Mesendoderm (in vitro differentiated cells): Measurements from ENCODE around the gene SERPINB7.
A peak's percentile ranks its signal among the peaks of the same experiment; 100 is the strongest.

Experiments
- DNase-seq: peaks from one replicate; pipeline ENCODE4 v3.0.0; 2013
- H2AK5ac ChIP-seq: 2 replicates; pipeline ENCODE4 v1.6.1; 2013; ENCODE audit warnings: low read length, inconsistent platforms
- H2BK120ac ChIP-seq: 2 replicates; pipeline ENCODE4 v1.6.1; 2013; ENCODE audit warnings: low read depth, mild to moderate bottlenecking, low read length, moderate library complexity, mixed read lengths
- H2BK15ac ChIP-seq: replicated peaks from 2 replicates; pipeline ENCODE4 v1.6.1; 2013; ENCODE audit warnings: low read depth, mild to moderate bottlenecking, moderate library complexity
- H2BK5ac ChIP-seq: 2 replicates; pipeline ENCODE4 v1.6.1; 2013; ENCODE audit warnings: low read length, inconsistent platforms
- H3K18ac ChIP-seq: 2 replicates; pipeline ENCODE4 v1.6.1; 2013; ENCODE audit warnings: mild to moderate bottlenecking, low read length, mixed read lengths
- H3K23ac ChIP-seq: one replicate; pipeline ENCODE4 v1.6.1; 2013; ENCODE audit warnings: low read length
- H3K27ac ChIP-seq: 2 replicates; pipeline ENCODE4 v1.5.1; 2013; ENCODE audit warnings: low read depth, mild to moderate bottlenecking, inconsistent platforms, low read length, moderate library complexity
- H3K27me3 ChIP-seq: 2 replicates; pipeline ENCODE4 v1.6.1; 2013; ENCODE audit warnings: low read length, control low read depth, mild to moderate bottlenecking, inconsistent platforms; ENCODE audit not compliant: insufficient read depth, poor library complexity
- H3K36me3 ChIP-seq: 2 replicates; pipeline ENCODE4 v1.6.1; 2013; ENCODE audit warnings: low read length, inconsistent platforms; ENCODE audit not compliant: control insufficient read depth, insufficient read depth
- H3K4ac ChIP-seq: one replicate; pipeline ENCODE4 v1.6.1; 2013; ENCODE audit warnings: low read depth, mild to moderate bottlenecking, low read length, moderate library complexity
- H3K4me1 ChIP-seq: 2 replicates; pipeline ENCODE4 v1.6.1; 2013; ENCODE audit warnings: low read depth, low read length, inconsistent platforms; ENCODE audit not compliant: control insufficient read depth
- H3K4me2 ChIP-seq: 2 replicates; pipeline ENCODE4 v1.6.1; 2013; ENCODE audit warnings: low read length
- H3K4me3 ChIP-seq: 2 replicates; pipeline ENCODE4 v1.5.1; 2013; ENCODE audit warnings: mild to moderate bottlenecking, low read length
- H3K56ac ChIP-seq: one replicate; pipeline ENCODE4 v1.6.1; 2013; ENCODE audit warnings: low read length
- H3K79me1 ChIP-seq: 2 replicates; pipeline ENCODE4 v1.6.1; 2013; ENCODE audit warnings: low read length, inconsistent platforms
- H3K79me2 ChIP-seq: 2 replicates; pipeline ENCODE4 v1.6.1; 2013; ENCODE audit warnings: mild to moderate bottlenecking, low read length; ENCODE audit not compliant: control insufficient read depth, insufficient read depth
- H3K9ac ChIP-seq: 2 replicates; pipeline ENCODE4 v1.6.1; 2013; ENCODE audit warnings: low read length, inconsistent platforms
- H4K5ac ChIP-seq: one replicate; pipeline ENCODE4 v1.6.1; 2013; ENCODE audit warnings: low read length
- H4K8ac ChIP-seq: one replicate; pipeline ENCODE4 v1.6.1; 2013; ENCODE audit warnings: low read depth, mild to moderate bottlenecking, control low read depth, low read length, moderate library complexity
- WGBS: extraction: QIAGEN DNeasy Blood & Tissue Kit; methylation state at CpG from one replicate; pipeline ENCODE4 v1.1.7; 2013; ENCODE audit warnings: low lambda C conversion rate, missing lambda C conversion rate; ENCODE audit not compliant: insufficient coverage; ENCODE audit errors: extremely low coverage; 5-methylcytosine and 5-hydroxymethylcytosine counted together

Gene SERPINB7

GRCh38 chr18:63828120-63828519 is 52.9 kb downstream of the SERPINB7 start:
- H2BK5ac ChIP-seq = no peak overlapping the region
- no peak overlapping the region for H2AK5ac ChIP-seq
- H3K27me3 ChIP-seq = no peaks in the 10 kb centered on the region
- no peak for DNase-seq
- no peak overlapping the region for H4K8ac ChIP-seq
- H3K9ac ChIP-seq = no peak overlapping the region
- no CpG with 5 or more reads among the region's 3 CpGs for WGBS
- H2BK15ac ChIP-seq = no peak overlapping the region
- no peak overlapping the region for H3K18ac ChIP-seq
- no peak overlapping the region for H3K4me2 ChIP-seq
- H3K4me1 ChIP-seq = no peaks in the 10 kb centered on the region
- H3K4ac ChIP-seq = no peak overlapping the region
- H3K23ac ChIP-seq = no peak overlapping the region
- H4K5ac ChIP-seq = no peak overlapping the region
- H3K79me2 ChIP-seq = no peaks in the 10 kb centered on the region
- no peak overlapping the region for H2BK120ac ChIP-seq
- no peak overlapping the region for H3K4me3 ChIP-seq
- H3K27ac ChIP-seq = no peak overlapping the region
- no peaks in the 10 kb centered on the region for H3K36me3 ChIP-seq
- H3K79me1 ChIP-seq = no peaks in the 10 kb centered on the region
- no peak overlapping the region for H3K56ac ChIP-seq

GRCh38 chr18:63828656-63829055 is 53.4 kb downstream of the SERPINB7 start:
- H3K18ac ChIP-seq = no peak overlapping the region

GRCh38 chr18:63829886-63830285 is 54.7 kb downstream of the SERPINB7 start:
- no peak overlapping the region for H2BK5ac ChIP-seq
- no peak overlapping the region for H3K4ac ChIP-seq
- no peak overlapping the region for H3K23ac ChIP-seq
- no peaks in the 10 kb centered on the region for H3K27me3 ChIP-seq
- H3K4me2 ChIP-seq = no peak overlapping the region
- no peak overlapping the region for H2BK120ac ChIP-seq
- H3K18ac ChIP-seq = no peak overlapping the region
- no peak overlapping the region for H3K27ac ChIP-seq
- no peaks in the 10 kb centered on the region for H3K36me3 ChIP-seq
- no peak for DNase-seq
- H3K56ac ChIP-seq = no peak overlapping the region
- no peak overlapping the region for H2BK15ac ChIP-seq
- H4K8ac ChIP-seq = no peak overlapping the region
- H2AK5ac ChIP-seq = no peak overlapping the region
- no peaks in the 10 kb centered on the region for H3K79me2 ChIP-seq
- no peak overlapping the region for H3K9ac ChIP-seq
- H3K79me1 ChIP-seq = no peaks in the 10 kb centered on the region
- H3K4me1 ChIP-seq = no peaks in the 10 kb centered on the region
- H4K5ac ChIP-seq = no peak overlapping the region
- no peak overlapping the region for H3K4me3 ChIP-seq

More at GRCh38 chr18:63828656-63829055, 53.4 kb downstream of the SERPINB7 start:
- no peak overlapping the region for H3K4ac ChIP-seq
- H3K9ac ChIP-seq = no peak overlapping the region
- no peak overlapping the region for H3K4me3 ChIP-seq
- no peak overlapping the region for H2BK5ac ChIP-seq
- H3K56ac ChIP-seq = no peak overlapping the region
- H4K8ac ChIP-seq = no peak overlapping the region
- no peak overlapping the region for H4K5ac ChIP-seq
- H2AK5ac ChIP-seq = no peak overlapping the region
- no CpG with 5 or more reads among the region's 1 CpG for WGBS
- H3K4me1 ChIP-seq = no peaks in the 10 kb centered on the region
- no peak overlapping the region for H3K4me2 ChIP-seq
- no peak overlapping the region for H3K27ac ChIP-seq
- no peak overlapping the region for H2BK120ac ChIP-seq
- no peaks in the 10 kb centered on the region for H3K36me3 ChIP-seq
- H3K23ac ChIP-seq = no peak overlapping the region
- no peak overlapping the region for H2BK15ac ChIP-seq
- no peaks in the 10 kb centered on the region for H3K79me1 ChIP-seq
- no peak for DNase-seq
- H3K79me2 ChIP-seq = no peaks in the 10 kb centered on the region
- H3K27me3 ChIP-seq = no peaks in the 10 kb centered on the region

- Histone ChIP-seq H4K8ac (no peak overlapping the region), H3K27ac (no peak overlapping the region), H2BK5ac (no peak overlapping the region), H2AK5ac (no peak overlapping the region), H3K4me1 (no peaks in the 10 kb centered on the region), H3K4me2 (no peak overlapping the region), H3K79me1 (no peaks in the 10 kb centered on the region), H3K23ac (no peak overlapping the region), H3K56ac (no peak overlapping the region), H3K36me3 (no peaks in the 10 kb centered on the region), H3K79me2 (no peaks in the 10 kb centered on the region), H2BK15ac (no peak overlapping the region), H3K9ac (no peak overlapping the region), H2BK120ac (no peak overlapping the region), H3K4ac (no peak overlapping the region), H4K5ac (no peak overlapping the region), H3K18ac (no peak overlapping the region), H3K27me3 (no peaks in the 10 kb centered on the region), H3K4me3 (no peak overlapping the region)
- WGBS = no CpG with 5 or more reads among the region's 6 CpGs
- peak; percentile 9 for DNase-seq
Observed at GRCh38 chr18:63831080-63831788, 56.0 kb downstream of the SERPINB7 start.

- H3K79me2 ChIP-seq = no peaks in the 10 kb centered on the region
- H3K4me1 ChIP-seq = no peaks in the 10 kb centered on the region
- H3K36me3 ChIP-seq = no peaks in the 10 kb centered on the region
- H3K27ac ChIP-seq = no peak overlapping the region
- H3K18ac ChIP-seq = no peak overlapping the region
- H4K5ac ChIP-seq = no peak overlapping the region
- no peak overlapping the region for H3K23ac ChIP-seq
- no peak for DNase-seq
- H3K79me1 ChIP-seq = no peaks in the 10 kb centered on the region
- H2BK15ac ChIP-seq = no peak overlapping the region
- no peak overlapping the region for H2BK5ac ChIP-seq
- H4K8ac ChIP-seq = no peak overlapping the region
- H3K4ac ChIP-seq = no peak overlapping the region
- H3K27me3 ChIP-seq = no peaks in the 10 kb centered on the region
- H3K9ac ChIP-seq = no peak overlapping the region
- H3K56ac ChIP-seq = no peak overlapping the region
- no peak overlapping the region for H2AK5ac ChIP-seq
- H2BK120ac ChIP-seq = no peak overlapping the region
- H3K4me3 ChIP-seq = no peak overlapping the region
- H3K4me2 ChIP-seq = no peak overlapping the region
- no CpG with 5 or more reads among the region's 1 CpG for WGBS
Observed at GRCh38 chr18:63832470-63832869, 57.3 kb downstream of the SERPINB7 start.

- Histone ChIP-seq H3K4ac (no peak overlapping the region), H3K27ac (no peak overlapping the region), H3K23ac (no peak overlapping the region), H2BK15ac (no peak overlapping the region), H3K9ac (no peak overlapping the region), H3K4me3 (no peak overlapping the region), H3K27me3 (no peaks in the 10 kb centered on the region), H2AK5ac (no peak overlapping the region), H4K5ac (no peak overlapping the region), H3K18ac (no peak overlapping the region), H4K8ac (no peak overlapping the region), H2BK5ac (no peak overlapping the region), H2BK120ac (no peak overlapping the region), H3K56ac (no peak overlapping the region), H3K4me1 (no peaks in the 10 kb centered on the region), H3K4me2 (no peak overlapping the region), H3K36me3 (no peaks in the 10 kb centered on the region), H3K79me2 (no peaks in the 10 kb centered on the region), H3K79me1 (no peaks in the 10 kb centered on the region)
- no peak for DNase-seq
- no CpG with 5 or more reads among the region's 4 CpGs for WGBS
Observed at GRCh38 chr18:63834471-63835113, 59.4 kb downstream of the SERPINB7 start.
